Kidney (tissue), 14 donors: ENCODE measurements around the gene USP21. TPM values are rescaled to one million over a fixed set of nuclear protein-coding genes. Genes with fewer than 3 reads are reported as not detected.
A peak's percentile ranks its signal among the peaks of the same experiment; 100 is the strongest.

Experiments used
- DNase-seq, 5 donors: peaks; one replicate each; pipeline ENCODE4 v3.0.0-alpha.2; 2013 to 2020
- FAIRE-seq: peaks from 2 replicates; lab custom pipeline; 2012; peaks lifted over from hg19 to GRCh38; lab: Jason Lieb, UNC
- H3K27ac ChIP-seq, 2 donors: one replicate each; pipeline ENCODE4 v1.7.0; 2013; ENCODE audit warnings: low read depth in 2 of 2, low read length in 2 of 2, inconsistent platforms in 1 of 2
- H3K27me3 ChIP-seq: one replicate; pipeline ENCODE4 v1.7.1; 2013; ENCODE audit warnings: low read length, inconsistent platforms; ENCODE audit not compliant: control insufficient read depth, insufficient read depth
- H3K36me3 ChIP-seq, 3 donors: one replicate each; pipeline versions ENCODE4 v1.7.0 to v1.7.1; 2013; ENCODE audit warnings: low read length in 3 of 3, control low read depth in 1 of 3, inconsistent platforms in 1 of 3; ENCODE audit not compliant: insufficient read depth in 3 of 3, control insufficient read depth in 2 of 3
- H3K4me1 ChIP-seq, 3 donors: one replicate each; pipeline versions ENCODE4 v1.7.0 to v1.7.1; 2013; ENCODE audit warnings: low read length in 3 of 3, inconsistent platforms in 1 of 3, low read depth in 1 of 3; ENCODE audit not compliant: control insufficient read depth in 2 of 3, insufficient read depth in 2 of 3
- H3K4me3 ChIP-seq, 3 donors: one replicate each; pipeline versions ENCODE4 v1.7.0 to v1.8.1; 2013; ENCODE audit warnings: low read length in 3 of 3, control low read depth in 1 of 3, inconsistent platforms in 1 of 3
- H3K9ac ChIP-seq, 3 donors: one replicate each; pipeline versions ENCODE4 v1.7.0 to v1.7.1; 2013; ENCODE audit warnings: low read length in 3 of 3, control low read depth in 1 of 3, inconsistent platforms in 1 of 3
- H3K9me3 ChIP-seq, 3 donors: one replicate each; pipeline versions ENCODE4 v1.7.0 to v1.7.1; 2013; ENCODE audit warnings: low read length in 3 of 3, control low read depth in 1 of 3, inconsistent platforms in 1 of 3; ENCODE audit not compliant: control insufficient read depth in 2 of 3, insufficient read depth in 1 of 3
- intact Hi-C: fragments of 100-400 bp; cut with DNase I; formaldehyde crosslinking; loops from one replicate; pipeline ENCODE4 v1.11.1; 2022
- polyA plus RNA-seq: library from polyadenylated mRNA; stranded (reverse); fragments of 350-450 nt; fragmentation: Illumina TruSeq; extraction: RNeasy Lipid Tissue Mini Kit (QIAGEN cat#74804); gene quantifications from one replicate; pipeline ENCODE4 v1.2.3, GENCODE V29; 2014; ENCODE audit warnings: low read depth, low replicate concordance; ENCODE audit not compliant: insufficient read depth
- total RNA-seq: library from RNA; stranded (reverse); fragmentation: NEBNext Ultra II Directional; extraction: Animal tissue kit (Norgen Biotek cat#: 25700); gene quantifications from one replicate; pipeline ENCODE4 v1.2.1, GENCODE V29; 2021
- TF ChIP-seq, protein P1 (sequence below): IDR thresholded peaks from 3 replicates; pipeline ENCODE4 v1.5.1; 2012; ENCODE audit warnings: mild to moderate bottlenecking, moderate library complexity, borderline replicate concordance; ENCODE audit not compliant: insufficient read depth; ENCODE audit errors: extremely low read depth
- donor health status: control.
- donor health status: control.
- donor health status: control.
- donor health status: control.
- donor health status: control.
- donor health status: DM: yes; HTN: yes; CAD: no.
- donor health status: Normal renal cell carcinoma (clear cell type).

Gene USP21
- total and polyA plus RNA-seq, 2 donors from 2014 or later: 26.3 to 27.7 TPM

DNA sequence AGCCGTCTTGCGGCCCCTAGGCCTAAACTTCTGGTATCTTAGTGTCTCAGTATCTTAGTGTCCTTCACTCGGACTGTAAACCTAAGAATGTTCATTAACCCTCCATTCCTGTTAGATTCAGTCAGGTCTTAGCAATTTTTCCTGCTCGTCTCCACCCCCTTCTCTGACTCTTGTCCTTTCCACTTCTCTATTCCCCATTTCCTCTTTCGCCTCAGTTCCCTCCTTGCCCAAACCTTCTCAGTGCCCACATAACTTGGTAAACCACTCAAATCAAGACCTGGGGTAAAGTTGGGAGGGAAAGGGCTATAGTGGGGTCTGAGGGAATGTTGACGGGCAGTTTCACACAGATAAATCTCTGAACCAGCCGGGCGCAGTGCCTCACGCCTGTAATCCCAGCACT lies 55.1 kb downstream of the USP21 start:
- H3K36me3 ChIP-seq: peaks cover 17 to 42% (median 29%) of the 10 kb centered on the region in 3 donors
- DNase-seq: peak in 1 of 5 donors; percentile 23
- H3K9me3 ChIP-seq: no peaks in the 10 kb centered on the region
- no peaks in the 10 kb centered on the region for H3K27me3 ChIP-seq
- H3K4me3 ChIP-seq: no peak overlapping the region
- TF ChIP-seq, protein P1, sequence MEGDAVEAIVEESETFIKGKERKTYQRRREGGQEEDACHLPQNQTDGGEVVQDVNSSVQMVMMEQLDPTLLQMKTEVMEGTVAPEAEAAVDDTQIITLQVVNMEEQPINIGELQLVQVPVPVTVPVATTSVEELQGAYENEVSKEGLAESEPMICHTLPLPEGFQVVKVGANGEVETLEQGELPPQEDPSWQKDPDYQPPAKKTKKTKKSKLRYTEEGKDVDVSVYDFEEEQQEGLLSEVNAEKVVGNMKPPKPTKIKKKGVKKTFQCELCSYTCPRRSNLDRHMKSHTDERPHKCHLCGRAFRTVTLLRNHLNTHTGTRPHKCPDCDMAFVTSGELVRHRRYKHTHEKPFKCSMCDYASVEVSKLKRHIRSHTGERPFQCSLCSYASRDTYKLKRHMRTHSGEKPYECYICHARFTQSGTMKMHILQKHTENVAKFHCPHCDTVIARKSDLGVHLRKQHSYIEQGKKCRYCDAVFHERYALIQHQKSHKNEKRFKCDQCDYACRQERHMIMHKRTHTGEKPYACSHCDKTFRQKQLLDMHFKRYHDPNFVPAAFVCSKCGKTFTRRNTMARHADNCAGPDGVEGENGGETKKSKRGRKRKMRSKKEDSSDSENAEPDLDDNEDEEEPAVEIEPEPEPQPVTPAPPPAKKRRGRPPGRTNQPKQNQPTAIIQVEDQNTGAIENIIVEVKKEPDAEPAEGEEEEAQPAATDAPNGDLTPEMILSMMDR: no peak
- H3K27ac ChIP-seq: no peak overlapping the region
- no peak overlapping the region for H3K9ac ChIP-seq
- peaks cover 0 to 6% (median 1%) of the 10 kb centered on the region in 3 donors for H3K4me1 ChIP-seq
- intact Hi-C loops: loop anchor here (10.0 kb wide), 1 partner anchor 160 kb away; no protein-coding TSS in a partner anchor
- no peak for FAIRE-seq

DNA sequence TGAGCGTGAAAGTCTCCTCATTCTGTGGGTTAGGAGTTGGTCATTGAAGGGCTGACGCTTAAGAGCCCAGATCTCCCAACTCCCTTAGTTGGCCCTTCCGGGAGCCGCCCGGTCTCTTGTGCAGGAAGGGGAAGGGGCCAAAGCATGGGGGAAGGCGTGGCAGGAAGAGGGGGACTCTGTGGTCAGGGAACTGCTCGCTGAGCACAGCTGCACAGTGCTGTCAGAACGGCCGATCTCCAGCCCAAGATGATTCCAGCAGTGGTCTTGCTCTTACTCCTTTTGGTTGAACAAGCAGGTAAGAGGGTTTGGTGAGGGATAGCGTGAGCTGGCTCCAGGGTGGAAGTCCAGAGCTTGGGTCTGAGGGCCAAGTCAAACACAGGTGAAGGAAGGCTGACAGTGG lies 55.8 kb downstream of the USP21 start, which contains the start of gene FCER1G:
Gene FCER1G (plus strand): TSS at position 220 of the 400 bp plus-strand sequence. CDS start 27 bp downstream, at position 247.
- Histone ChIP-seq H3K9ac (no peak within 1 kb of the TSS), H3K9me3 (no peaks in the 10 kb centered on the region), H3K27ac (peak within 1 kb of the TSS in 1 of 2 donors; percentile 56), H3K4me1 (peaks cover 0 to 10% (median 4%) of the 10 kb centered on the region in 3 donors), H3K4me3 (no peak within 1 kb of the TSS), H3K27me3 (no peaks in the 10 kb centered on the region), H3K36me3 (peaks cover 16 to 36% (median 29%) of the 10 kb centered on the region in 3 donors)
- TF ChIP-seq, protein P1: no peak
- intact Hi-C loops: loop anchor here (10.0 kb wide), 1 partner anchor 160 kb away; no protein-coding TSS in a partner anchor
- no peak for FAIRE-seq
- peak in 1 of 5 donors; percentile 77 for DNase-seq

Other genes with a start within 250 kb of the USP21 start
- not detected for gene ITLN2, start 204.7 kb upstream of the USP21 start, total RNA-seq
- gene ITLN2, start 204.7 kb upstream of the USP21 start, polyA plus RNA-seq: 0.88 TPM
- 117 TPM for gene F11R, start 138.3 kb upstream of the USP21 start, total RNA-seq
- gene F11R, start 138.3 kb upstream of the USP21 start, polyA plus RNA-seq: 36.9 TPM
- gene TSTD1, start 120.5 kb upstream of the USP21 start, total RNA-seq: 74.5 TPM
- 200 TPM for gene TSTD1, start 120.5 kb upstream of the USP21 start, polyA plus RNA-seq
- 56.1 TPM for gene USF1, start 113.5 kb upstream of the USP21 start, total RNA-seq
- gene USF1, start 113.5 kb upstream of the USP21 start, polyA plus RNA-seq: 48.7 TPM
- 21.6 TPM for gene ARHGAP30, start 89.6 kb upstream of the USP21 start, total RNA-seq
- gene ARHGAP30, start 89.6 kb upstream of the USP21 start, polyA plus RNA-seq: 1.2 TPM
- gene NECTIN4, start 69.9 kb upstream of the USP21 start, total RNA-seq: 12.8 TPM
- gene NECTIN4, start 69.9 kb upstream of the USP21 start, polyA plus RNA-seq: 2.7 TPM
- 21.9 TPM for gene KLHDC9, start 61.1 kb upstream of the USP21 start, total RNA-seq
- gene KLHDC9, start 61.1 kb upstream of the USP21 start, polyA plus RNA-seq: 32.2 TPM
- 46.7 TPM for gene PFDN2, start 41.5 kb upstream of the USP21 start, total RNA-seq
- gene PFDN2, start 41.5 kb upstream of the USP21 start, polyA plus RNA-seq: 149 TPM
- 42.3 TPM for gene NIT1, start 41.4 kb upstream of the USP21 start, total RNA-seq
- gene NIT1, start 41.4 kb upstream of the USP21 start, polyA plus RNA-seq: 91.5 TPM
- gene DEDD, start 26.8 kb upstream of the USP21 start, total RNA-seq: 37.2 TPM
- 23.2 TPM for gene DEDD, start 26.8 kb upstream of the USP21 start, polyA plus RNA-seq
- gene UFC1, start 5.5 kb upstream of the USP21 start, total RNA-seq: 96.9 TPM
- 175 TPM for gene UFC1, start 5.5 kb upstream of the USP21 start, polyA plus RNA-seq
- gene PPOX, start 6.9 kb downstream of the USP21 start, total RNA-seq: 23.6 TPM
- gene PPOX, start 6.9 kb downstream of the USP21 start, polyA plus RNA-seq: 29.4 TPM
- 22.9 TPM for gene B4GALT3, start 18.0 kb downstream of the USP21 start, total RNA-seq
- 33.5 TPM for gene B4GALT3, start 18.0 kb downstream of the USP21 start, polyA plus RNA-seq
- gene ADAMTS4, start 39.6 kb downstream of the USP21 start, total RNA-seq: 14.0 TPM
- 0.26 TPM for gene ADAMTS4, start 39.6 kb downstream of the USP21 start, polyA plus RNA-seq
- 92.7 TPM for gene NDUFS2, start 42.9 kb downstream of the USP21 start, total RNA-seq
- gene NDUFS2, start 42.9 kb downstream of the USP21 start, polyA plus RNA-seq: 197 TPM
- gene FCER1G, start 55.8 kb downstream of the USP21 start, total RNA-seq: 43.4 TPM
- 38.9 TPM for gene FCER1G, start 55.8 kb downstream of the USP21 start, polyA plus RNA-seq
- gene APOA2, start 64.1 kb downstream of the USP21 start, total RNA-seq: not detected
- gene APOA2, start 64.1 kb downstream of the USP21 start, polyA plus RNA-seq: not detected
- 12.1 TPM for gene TOMM40L, start 66.6 kb downstream of the USP21 start, total RNA-seq
- gene TOMM40L, start 66.6 kb downstream of the USP21 start, polyA plus RNA-seq: 29.0 TPM
- not detected for gene NR1I3, start 78.7 kb downstream of the USP21 start, total RNA-seq
- 19.6 TPM for gene NR1I3, start 78.7 kb downstream of the USP21 start, polyA plus RNA-seq
- 1.3 TPM for gene PCP4L1, start 99.2 kb downstream of the USP21 start, total RNA-seq
- gene PCP4L1, start 99.2 kb downstream of the USP21 start, polyA plus RNA-seq: 1.2 TPM
- 4.1 TPM for gene MPZ, start 150.5 kb downstream of the USP21 start, total RNA-seq
- gene MPZ, start 150.5 kb downstream of the USP21 start, polyA plus RNA-seq: 3.0 TPM
- 209 TPM for gene SDHC, start 154.9 kb downstream of the USP21 start, total RNA-seq
- 390 TPM for gene SDHC, start 154.9 kb downstream of the USP21 start, polyA plus RNA-seq
- gene CFAP126, start 208.4 kb downstream of the USP21 start, total RNA-seq: 3.4 TPM
- 2.5 TPM for gene CFAP126, start 208.4 kb downstream of the USP21 start, polyA plus RNA-seq